GM18520 (cell line): ENCODE data around the gene VPS13D.
"Not testable (repeated sequence)": the region's sequence is repeated elsewhere in the genome, so short reads cannot be mapped to it uniquely, and the experiment has no call there.

Source experiments
- ATAC-seq: cut with Tn5 transposase; IDR thresholded peaks from one replicate; pipeline ENCODE4 v1.9.1; 2021; ENCODE audit not compliant: unreplicated experiment

Gene VPS13D

GRCh38 chr1:12282142-12282541, 52.3 kb downstream of the VPS13D start:
- no peak for ATAC-seq

GRCh38 chr1:12284486-12284885, 54.7 kb downstream of the VPS13D start:
- ATAC-seq, result no peak

- ATAC-seq, result no peak
These were observed 55.8 kb downstream of the VPS13D start for GRCh38 chr1:12285496-12286143.

- no peak for ATAC-seq
These were observed 58.0 kb downstream of the VPS13D start for GRCh38 chr1:12287869-12288268.

- no peak for ATAC-seq
These were observed 61.0 kb downstream of the VPS13D start for GRCh38 chr1:12290828-12291227.

GRCh38 chr1:12293416-12293815, 63.6 kb downstream of the VPS13D start:
- no peak for ATAC-seq

GRCh38 chr1:12294076-12294475, 64.2 kb downstream of the VPS13D start:
- ATAC-seq, result no peak

- ATAC-seq, result no peak
These were observed 66.2 kb downstream of the VPS13D start for GRCh38 chr1:12296016-12296415.

- no peak for ATAC-seq
These were observed 66.8 kb downstream of the VPS13D start for GRCh38 chr1:12296623-12297022.

GRCh38 chr1:12300706-12301105, 70.9 kb downstream of the VPS13D start:
- no peak for ATAC-seq

GRCh38 chr1:12301518-12302237, 71.8 kb downstream of the VPS13D start:
- no peak for ATAC-seq

GRCh38 chr1:12302798-12303447, 73.1 kb downstream of the VPS13D start:
- no peak for ATAC-seq

GRCh38 chr1:12305377-12305776, 75.5 kb downstream of the VPS13D start:
- no peak for ATAC-seq

GRCh38 chr1:12309783-12310742, 80.2 kb downstream of the VPS13D start:
- no peak for ATAC-seq

GRCh38 chr1:12314333-12314903, 84.6 kb downstream of the VPS13D start:
- ATAC-seq, result no peak

GRCh38 chr1:12315146-12315545, 85.3 kb downstream of the VPS13D start:
- no peak for ATAC-seq

- ATAC-seq, result no peak
These were observed 86.5 kb downstream of the VPS13D start for GRCh38 chr1:12316331-12316730.

GRCh38 chr1:12320486-12320885, 90.7 kb downstream of the VPS13D start:
- no peak for ATAC-seq

- no peak for ATAC-seq
These were observed 94.6 kb downstream of the VPS13D start for GRCh38 chr1:12324423-12324822.

GRCh38 chr1:12324973-12325372, 95.1 kb downstream of the VPS13D start:
- ATAC-seq, result not testable (repeated sequence)

GRCh38 chr1:12326986-12327385, 97.2 kb downstream of the VPS13D start:
- ATAC-seq, result no peak
